GM18861 (cell line): ENCODE data around the gene HTR7.
"Not testable (repeated sequence)": the region's sequence is repeated elsewhere in the genome, so short reads cannot be mapped to it uniquely, and the experiment has no call there.

ENCODE experiments used
- ATAC-seq: cut with Tn5 transposase; IDR thresholded peaks from one replicate; pipeline ENCODE4 v1.9.1; 2021; ENCODE audit not compliant: unreplicated experiment

Gene HTR7

DNA sequence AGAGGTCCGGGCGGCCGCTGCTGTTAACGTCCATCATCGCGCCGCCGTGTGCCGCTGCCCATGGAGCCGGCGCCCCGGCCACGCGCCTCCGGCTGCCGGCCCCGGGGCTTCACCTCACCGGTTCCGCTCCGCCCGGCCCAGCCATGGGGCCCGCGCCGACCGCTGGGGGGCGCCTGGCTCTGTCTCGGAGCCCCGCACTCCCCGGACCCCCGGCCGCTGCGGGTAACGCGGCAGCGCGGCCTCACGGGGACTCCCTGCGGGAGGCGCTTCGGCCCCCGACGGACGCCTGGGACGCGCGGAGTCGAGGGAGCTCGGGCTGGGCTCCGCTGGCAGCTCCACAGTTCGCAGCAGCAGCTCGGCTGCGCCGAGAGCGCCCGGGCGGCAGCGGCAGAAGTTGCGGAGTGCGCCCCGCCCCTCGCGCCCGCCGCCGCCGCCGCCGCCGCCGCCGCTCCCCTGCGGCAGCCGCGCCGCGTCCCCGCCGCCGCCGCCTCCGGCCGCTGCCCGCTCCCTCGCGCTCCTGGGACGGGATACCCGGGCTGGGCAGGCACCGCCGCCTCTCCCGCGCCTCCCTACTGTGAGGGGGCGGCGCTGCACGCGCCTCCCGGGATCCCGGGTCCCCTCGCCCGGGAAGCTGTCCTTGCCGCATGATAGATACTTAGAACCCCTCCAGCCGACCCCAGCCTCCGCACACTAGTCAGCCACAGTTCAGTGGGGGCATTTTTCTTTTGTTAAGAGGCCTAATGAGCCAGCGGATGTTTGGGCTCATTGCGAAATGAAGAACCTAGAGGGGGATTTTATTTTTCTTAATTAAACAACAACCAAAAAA lies at the start of gene HTR7:
TSS of gene HTR7 (minus strand) at position 405 of the 826 bp plus-strand sequence. CDS start at position 37, 368 bp downstream.
- peak; percentile 59 for ATAC-seq

GRCh38 chr10:90906596-90906995 lies 48.8 kb upstream of the HTR7 start:
- no peak for ATAC-seq

GRCh38 chr10:90905925-90906324 lies 48.1 kb upstream of the HTR7 start:
- peak; percentile 47 for ATAC-seq

DNA sequence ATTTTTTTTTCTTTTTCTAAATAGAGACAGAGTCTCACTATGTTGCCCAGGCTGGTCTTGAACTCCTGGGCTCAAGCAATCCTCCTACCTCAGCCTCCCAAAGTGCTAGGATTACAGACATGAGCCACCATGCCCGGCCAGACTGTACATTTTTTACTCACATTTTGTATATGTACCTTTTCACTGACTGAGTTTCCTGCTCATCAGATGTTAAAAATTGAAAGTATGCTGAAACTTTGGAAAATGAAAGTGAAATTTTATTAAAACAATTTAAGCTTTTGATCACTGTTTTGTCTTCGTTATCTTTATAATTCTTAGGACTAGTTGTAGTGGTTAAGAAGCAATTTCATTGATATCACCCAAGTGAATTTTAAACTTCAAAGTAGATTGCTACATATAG lies 39.1 kb upstream of the HTR7 start:
- not testable (repeated sequence) for ATAC-seq

GRCh38 chr10:90893190-90893589 lies 35.4 kb upstream of the HTR7 start:
- no peak for ATAC-seq

DNA sequence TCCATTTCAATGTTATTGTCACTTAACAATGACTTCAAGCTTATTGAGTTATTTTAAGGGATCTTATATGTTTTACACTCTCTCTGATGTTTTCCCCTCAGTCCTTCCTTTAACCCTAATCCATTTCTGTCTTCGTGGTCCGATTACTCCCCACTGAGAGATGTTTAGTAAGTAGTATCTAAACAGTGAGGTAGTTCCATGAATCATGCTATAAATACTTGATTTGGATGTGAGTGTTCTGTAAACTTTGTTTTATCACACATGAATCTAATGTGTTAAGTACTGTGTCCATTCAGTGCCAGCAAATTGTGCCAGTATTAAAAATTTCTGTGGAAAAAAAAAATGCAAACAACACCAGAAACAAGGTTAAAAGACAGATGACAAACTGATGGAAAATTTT lies 32.5 kb upstream of the HTR7 start:
- ATAC-seq: no peak

DNA sequence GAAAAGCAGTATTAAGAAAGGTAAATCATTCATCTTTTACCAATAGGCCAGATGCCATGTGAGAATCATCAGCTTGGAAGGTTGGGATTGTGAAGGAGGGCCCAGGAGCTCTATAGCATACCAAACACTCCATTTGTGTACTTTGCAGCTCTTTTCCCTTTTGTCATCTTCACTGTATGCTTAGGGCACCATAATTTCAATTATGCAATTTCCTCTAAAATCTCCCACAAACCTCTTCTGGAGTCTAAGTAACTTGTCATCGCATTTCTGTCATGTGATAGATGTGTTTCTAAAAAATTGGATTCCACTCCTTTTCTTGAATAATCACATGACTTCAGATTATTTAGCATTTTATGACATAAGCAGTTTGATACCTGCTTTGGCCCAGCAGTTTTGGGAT lies 31.8 kb upstream of the HTR7 start:
- ATAC-seq: no peak

GRCh38 chr10:90888387-90888786 lies 30.5 kb upstream of the HTR7 start:
- ATAC-seq: no peak

GRCh38 chr10:90887555-90887954 lies 29.7 kb upstream of the HTR7 start:
- ATAC-seq: no peak

DNA sequence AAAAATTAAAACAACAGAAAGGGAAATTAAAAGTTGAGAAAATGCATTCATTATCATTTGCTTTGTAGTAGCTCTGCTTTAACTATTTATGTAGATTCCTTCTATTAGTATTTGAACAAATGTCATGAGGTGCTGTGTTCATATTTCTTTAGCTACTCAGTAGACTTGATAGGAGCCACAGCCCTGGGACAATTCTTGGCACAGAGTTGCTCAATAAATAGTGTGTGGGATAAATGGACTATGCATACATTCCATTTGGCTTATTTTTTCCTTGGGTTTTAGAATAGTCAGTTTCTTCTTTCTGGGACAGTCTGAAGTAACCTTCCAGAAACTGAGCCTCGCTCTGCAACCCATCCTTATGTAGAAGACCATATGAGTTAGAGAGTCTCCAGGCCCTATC lies 27.3 kb upstream of the HTR7 start:
- no peak for ATAC-seq

DNA sequence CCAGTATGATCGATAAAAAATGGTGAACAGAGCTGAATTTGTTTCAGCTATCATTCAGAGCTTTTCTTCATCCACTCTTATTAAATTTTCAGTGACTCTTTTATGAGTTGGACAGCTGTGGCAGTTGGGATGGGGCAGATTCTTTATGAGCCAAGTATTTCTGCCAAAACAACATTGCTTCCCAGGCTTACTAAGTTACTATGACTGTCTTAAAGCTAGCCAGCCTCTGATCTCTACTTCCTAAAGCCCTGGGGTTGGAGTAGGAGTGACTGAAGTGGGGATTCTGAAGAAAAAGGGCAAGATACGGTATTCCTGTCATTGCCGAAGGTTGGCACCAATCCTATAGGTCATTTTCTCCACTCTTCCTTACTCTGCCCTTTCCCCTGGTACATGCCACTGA lies 26.6 kb upstream of the HTR7 start:
- no peak for ATAC-seq

DNA sequence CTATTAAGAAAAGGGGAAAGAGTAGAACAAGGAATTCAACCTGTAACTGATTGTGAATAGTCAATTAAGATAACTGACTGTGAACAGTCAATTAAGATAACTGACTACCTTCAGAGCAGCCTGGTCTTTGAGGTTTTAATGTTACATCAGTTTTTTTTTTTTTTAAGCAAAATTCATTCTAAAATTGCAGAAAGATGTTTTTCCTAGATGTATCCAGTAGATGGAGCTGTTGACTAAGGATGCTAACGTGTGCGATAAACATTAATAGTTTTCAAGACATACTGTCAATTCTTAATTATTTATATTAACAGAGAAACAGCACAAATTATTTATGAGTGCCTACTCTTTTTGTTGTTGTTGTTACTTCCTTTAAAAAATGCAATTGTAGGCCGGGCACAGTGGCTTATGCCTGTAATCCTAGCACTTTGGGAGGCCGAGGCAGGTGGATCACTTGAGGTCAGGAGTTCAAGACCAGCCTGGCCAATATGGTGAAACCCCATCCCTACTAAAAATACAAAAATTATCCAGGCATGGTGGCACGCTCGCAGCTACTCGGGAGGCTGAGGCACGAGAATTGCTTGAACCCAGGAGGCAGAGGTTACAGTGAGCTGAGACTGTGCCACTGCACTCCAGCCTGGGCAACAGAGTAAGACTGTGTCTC lies 22.4 kb upstream of the HTR7 start:
- not testable (repeated sequence) for ATAC-seq

GRCh38 chr10:90879062-90879461 lies 21.2 kb upstream of the HTR7 start:
- ATAC-seq: no peak

- ATAC-seq: no peak
Observed at GRCh38 chr10:90872648-90873020, 14.8 kb upstream of the HTR7 start.

DNA sequence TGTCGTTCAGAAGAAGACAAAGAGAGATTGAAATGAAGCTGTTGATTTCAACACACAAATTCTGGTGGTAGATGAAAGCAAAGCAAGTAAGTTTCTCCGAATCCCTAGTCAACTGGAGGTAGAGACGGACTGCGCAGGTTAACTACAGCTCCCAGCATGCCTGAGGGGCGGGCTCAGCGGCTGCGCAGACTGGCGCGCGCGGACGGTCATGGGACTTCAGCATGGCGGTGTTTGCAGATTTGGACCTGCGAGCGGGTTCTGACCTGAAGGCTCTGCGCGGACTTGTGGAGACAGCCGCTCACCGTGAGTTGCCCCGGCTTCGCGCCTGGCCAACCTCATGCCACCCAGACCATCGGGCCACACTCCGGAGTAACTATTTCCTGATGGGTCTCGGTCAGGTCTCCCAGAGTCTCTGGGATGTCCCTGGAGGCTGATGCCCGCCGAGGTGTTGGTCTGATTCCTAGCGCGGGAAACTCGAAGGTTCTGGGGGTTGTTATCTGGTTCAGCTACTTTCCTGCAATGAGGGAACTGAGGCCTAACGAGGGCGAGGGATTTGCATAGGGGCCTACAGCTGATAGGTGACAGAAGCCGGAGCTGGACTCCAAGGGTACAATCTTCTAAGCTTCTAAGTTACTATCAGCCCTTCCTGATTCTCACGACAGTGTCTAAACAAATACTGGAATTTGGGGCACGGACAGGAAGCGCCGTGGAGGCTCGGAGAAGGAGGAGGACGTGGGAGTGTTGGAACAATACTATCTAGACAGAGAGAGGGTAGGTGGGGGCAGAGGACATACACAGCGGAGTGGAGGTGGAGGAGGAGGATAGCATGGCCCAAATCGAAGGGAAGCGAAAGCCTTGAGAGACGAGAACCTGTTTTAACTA lies 14.2 kb upstream of the HTR7 start, which contains the start of gene RPP30:
TSS of gene RPP30 (plus strand) at position 209 of the 882 bp plus-strand sequence. CDS start at position 222, 13 bp downstream.
- ATAC-seq: peak; percentile 96

DNA sequence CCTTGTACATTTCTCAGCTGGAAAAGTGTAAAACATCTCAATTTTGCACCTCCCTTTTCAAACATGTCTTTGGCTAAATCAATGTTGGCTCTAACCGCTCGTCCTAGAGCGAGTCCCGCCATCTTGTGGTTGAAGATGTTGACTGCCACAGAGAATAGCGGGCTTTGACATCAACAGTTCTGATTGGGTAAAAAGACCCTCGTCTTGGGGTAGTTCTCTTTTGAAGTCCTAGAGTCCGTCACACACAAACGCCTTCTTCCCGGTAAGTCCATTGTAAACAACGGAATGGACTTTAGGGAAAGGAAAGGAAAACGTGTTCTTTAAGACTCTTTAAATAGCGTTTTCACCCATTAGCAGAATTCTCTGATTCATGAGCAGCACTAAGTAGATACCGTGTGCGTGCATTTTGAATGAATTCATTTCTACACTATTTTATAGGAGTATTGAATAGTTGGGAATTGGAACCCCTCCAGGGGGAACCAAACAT lies 13.5 kb upstream of the HTR7 start:
- ATAC-seq: peak; percentile 33

GRCh38 chr10:90866050-90866598 lies 8.3 kb upstream of the HTR7 start:
- no peak for ATAC-seq

DNA sequence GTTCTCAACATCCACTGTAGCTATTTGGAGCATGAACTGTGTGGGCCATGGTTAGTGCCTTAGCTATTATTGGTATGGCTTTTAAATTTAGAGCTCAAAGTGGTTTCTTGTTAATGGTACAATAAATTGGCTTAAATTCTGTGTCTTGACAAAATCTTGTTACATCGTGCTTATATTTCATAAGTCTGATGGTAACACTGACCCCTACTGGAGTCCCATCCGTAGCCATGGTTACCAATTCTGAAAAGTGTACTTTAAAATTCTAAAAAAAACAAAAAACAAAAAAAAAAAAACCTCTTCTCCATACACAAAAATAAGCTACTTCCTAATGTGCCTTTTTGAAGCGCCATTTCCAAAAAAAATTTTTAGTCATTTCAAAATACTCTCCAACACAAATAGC lies 7.6 kb upstream of the HTR7 start:
- no peak for ATAC-seq

- ATAC-seq: no peak
Observed at GRCh38 chr10:90862908-90863514, 5.2 kb upstream of the HTR7 start.

GRCh38 chr10:90860790-90861189 lies 3.0 kb upstream of the HTR7 start:
- no peak for ATAC-seq
